Sigmoid colon (tissue), 7 donors: Measurements from ENCODE around the gene ACER2. TPM values are rescaled to one million over a fixed set of nuclear protein-coding genes. Genes with fewer than 3 reads are reported as not detected.

Source experiments
- DNase-seq: peaks from one replicate; pipeline ENCODE4 v3.0.0-alpha.2; 2019
- H3K27ac ChIP-seq, 4 donors: fragments of 200-600 bp; sonication (generic); one replicate each; pipeline ENCODE4 v1.5.1; 2016 to 2019; ENCODE audit warnings: mild to moderate bottlenecking in 1 of 4
- H3K27me3 ChIP-seq, 3 donors: fragments of 200-600 bp; sonication (generic); one replicate each; pipeline ENCODE4 v1.5.1; 2019; ENCODE audit warnings: mild to moderate bottlenecking in 1 of 3
- H3K36me3 ChIP-seq, 4 donors: fragments of 200-600 bp; sonication (generic); one replicate each; pipeline ENCODE4 v1.5.1; 2016 to 2019
- H3K4me1 ChIP-seq, 4 donors: fragments of 200-600 bp; sonication (generic); one replicate each; pipeline ENCODE4 v1.5.1; 2017 to 2019
- H3K4me3 ChIP-seq, 4 donors: fragments of 200-600 bp; sonication (generic); one replicate each; pipeline ENCODE4 v1.5.1; 2017 to 2019; ENCODE audit warnings: mild to moderate bottlenecking in 2 of 4, moderate library complexity in 1 of 4
- H3K9me3 ChIP-seq, 4 donors: fragments of 200-600 bp in 3 of 4; sonication (generic) in 3 of 4; one replicate each; pipeline versions ENCODE4 v1.5.1 to v1.6.1; 2013 to 2019
- CTCF ChIP-seq, 4 experiments: fragments of 450-650 bp in 3 of 4; fragments of 200-600 bp in 1 of 4; IDR thresholded peaks; one replicate each; pipeline ENCODE4 v1.5.1; 2016 to 2019; ENCODE audit warnings: antibody characterized with exemption in 4 of 4, mild to moderate bottlenecking in 3 of 4, moderate library complexity in 2 of 4
- EP300 ChIP-seq, 4 donors: sonication (generic); formaldehyde crosslinking; IDR thresholded peaks; one replicate each; pipeline ENCODE4 v1.6.1; 2017; ENCODE audit warnings: antibody characterized with exemption in 4 of 4
- POLR2A ChIP-seq, 2 donors: fragments of 450-650 bp; IDR thresholded peaks; one replicate each; pipeline ENCODE4 v1.6.1; 2016; ENCODE audit warnings: antibody characterized with exemption in 2 of 2, mild to moderate bottlenecking in 2 of 2, moderate library complexity in 2 of 2
- POLR2AphosphoS5 ChIP-seq, 4 donors: sonication (generic); formaldehyde crosslinking; IDR thresholded peaks; one replicate each; pipeline ENCODE4 v1.6.1; 2017; ENCODE audit warnings: antibody characterized with exemption in 4 of 4
- WGBS, 2 donors: extraction: QIAGEN DNeasy Blood & Tissue Kit; methylation state at CpG; one replicate each; pipeline ENCODE4 v1.1.7; 2013; 5-methylcytosine and 5-hydroxymethylcytosine counted together
- intact Hi-C: fragments of 100-400 bp; cut with DNase I; formaldehyde crosslinking; loops from one replicate; pipeline ENCODE4 v1.15.1; 2023
- polyA plus RNA-seq, 3 donors: library from polyadenylated mRNA; stranded (reverse); fragments of 200-250 nt; gene quantifications; one replicate each; pipeline ENCODE4 v1.2.3, GENCODE V29; 2013
- total RNA-seq, 4 donors: library from RNA; depleted of rRNA; stranded (reverse); fragments of >200 nt; gene quantifications; one replicate each; pipeline ENCODE4 v1.1.0, GENCODE V29; 2016
- donor health status: healthy with polysubstance abuse.
- donor health status: Bipolar disorder and iron deficiency.
- donor health status: healthy.

Gene ACER2
- total and polyA plus RNA-seq, 7 donors, result 1.2 to 4.3 (median 3.1) TPM

DNA sequence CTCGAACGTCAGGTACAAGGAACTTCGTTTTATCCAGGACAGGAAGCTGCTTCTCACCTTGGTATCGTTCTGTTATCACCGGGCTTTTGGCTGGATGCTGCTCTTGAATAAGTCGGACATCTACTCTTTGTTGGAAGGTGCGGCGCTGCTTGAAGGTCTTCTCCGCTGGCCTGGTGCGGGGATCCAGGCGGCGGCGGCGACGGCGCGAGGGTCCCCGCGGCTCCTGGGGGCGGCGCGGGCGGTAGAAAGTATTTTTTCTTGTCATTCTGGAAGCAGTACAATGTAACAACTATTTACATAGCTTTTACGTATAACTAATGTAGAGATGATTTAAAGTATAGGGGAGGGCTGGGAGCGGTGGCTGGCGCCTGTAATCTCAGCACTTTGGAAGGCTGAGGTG lies 52.3 kb downstream of the ACER2 start:
- 94 to 96% methylated on average over 26 of the region's 26 CpGs for WGBS, 2 donors
- Histone ChIP-seq H3K9me3 (no peaks in the 10 kb centered on the region), H3K4me1 (peaks cover 0 to 17% (median 11%) of the 10 kb centered on the region in 4 donors), H3K4me3 (no peak overlapping the region), H3K27me3 (no peaks in the 10 kb centered on the region), H3K27ac (no peak overlapping the region), H3K36me3 (no peaks in the 10 kb centered on the region)
- intact Hi-C loops, result no loop called here
- TF ChIP-seq POLR2AphosphoS5 (IDR thresholded peaks at IDR 0.05), result no peak
- TF ChIP-seq POLR2A (IDR thresholded peaks at IDR 0.05), result no peak
- no peak for TF ChIP-seq EP300 (IDR thresholded peaks at IDR 0.05)
- no peak for TF ChIP-seq CTCF (IDR thresholded peaks at IDR 0.05)
- no peak for DNase-seq

GRCh38 chr9:19464061-19464763 lies 55.4 kb downstream of the ACER2 start:
- peak overlapping the region in 2 of 4 donors; percentile 28 to 43 for H3K27ac ChIP-seq
- H3K4me1 ChIP-seq, result peaks cover 0 to 9% (median 5%) of the 10 kb centered on the region in 4 donors
- H3K27me3 ChIP-seq, result no peaks in the 10 kb centered on the region
- intact Hi-C loops, result no loop called here
- DNase-seq, result no peak
- TF ChIP-seq POLR2AphosphoS5 (IDR thresholded peaks at IDR 0.05) (no peak), CTCF (IDR thresholded peaks at IDR 0.05) (peak in 1 of 4 experiments; percentile 21), EP300 (IDR thresholded peaks at IDR 0.05) (no peak)
- H3K4me3 ChIP-seq, result peak overlapping the region; percentile 35 to 64 (median 58)
- 69 to 77% methylated on average over 23 of the region's 23 CpGs for WGBS, 2 donors
- no peaks in the 10 kb centered on the region for H3K36me3 ChIP-seq
- no peaks in the 10 kb centered on the region for H3K9me3 ChIP-seq

DNA sequence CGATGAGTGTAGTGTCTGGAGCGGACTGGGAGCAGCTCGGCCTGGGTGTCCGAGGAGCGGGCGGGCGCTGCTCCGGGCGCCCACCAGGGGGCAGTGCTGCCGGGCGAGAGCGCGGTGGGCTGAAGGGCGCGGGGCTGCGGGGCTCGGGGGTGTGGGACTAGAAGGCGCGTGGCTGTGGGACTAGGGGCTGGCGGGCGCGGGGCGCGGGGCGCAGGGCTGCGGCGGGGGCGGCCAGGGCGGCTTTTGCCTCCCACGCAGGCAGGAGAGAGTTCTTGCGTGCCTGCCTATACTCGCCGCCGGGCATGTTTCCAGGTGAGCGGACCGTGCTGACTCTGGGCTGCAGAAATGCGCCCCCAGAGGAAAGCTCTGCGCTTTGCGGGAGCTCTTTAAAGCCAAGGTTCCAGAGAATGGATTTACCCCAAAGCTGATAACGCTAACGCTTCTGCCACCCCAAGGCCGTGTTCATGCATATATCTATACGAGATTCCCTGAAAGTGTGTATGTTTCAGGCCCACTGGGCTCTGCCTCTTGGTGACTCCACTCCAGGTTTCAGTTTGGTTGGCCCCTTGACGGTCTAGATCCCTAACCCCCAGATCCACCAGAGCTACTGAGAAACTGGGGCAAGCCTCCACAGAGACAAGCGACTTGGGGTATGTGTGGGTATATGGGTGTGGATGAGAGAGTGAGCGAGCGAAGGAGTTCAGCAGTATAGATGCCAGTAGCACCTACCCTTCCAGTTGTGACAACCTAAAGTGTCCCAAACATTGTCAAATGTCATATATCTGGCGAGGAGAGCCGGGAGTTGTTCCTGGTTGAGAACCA lies 56.2 kb downstream of the ACER2 start:
- WGBS, 2 donors, result 13 to 14% methylated on average over 49 of the region's 49 CpGs

DNA sequence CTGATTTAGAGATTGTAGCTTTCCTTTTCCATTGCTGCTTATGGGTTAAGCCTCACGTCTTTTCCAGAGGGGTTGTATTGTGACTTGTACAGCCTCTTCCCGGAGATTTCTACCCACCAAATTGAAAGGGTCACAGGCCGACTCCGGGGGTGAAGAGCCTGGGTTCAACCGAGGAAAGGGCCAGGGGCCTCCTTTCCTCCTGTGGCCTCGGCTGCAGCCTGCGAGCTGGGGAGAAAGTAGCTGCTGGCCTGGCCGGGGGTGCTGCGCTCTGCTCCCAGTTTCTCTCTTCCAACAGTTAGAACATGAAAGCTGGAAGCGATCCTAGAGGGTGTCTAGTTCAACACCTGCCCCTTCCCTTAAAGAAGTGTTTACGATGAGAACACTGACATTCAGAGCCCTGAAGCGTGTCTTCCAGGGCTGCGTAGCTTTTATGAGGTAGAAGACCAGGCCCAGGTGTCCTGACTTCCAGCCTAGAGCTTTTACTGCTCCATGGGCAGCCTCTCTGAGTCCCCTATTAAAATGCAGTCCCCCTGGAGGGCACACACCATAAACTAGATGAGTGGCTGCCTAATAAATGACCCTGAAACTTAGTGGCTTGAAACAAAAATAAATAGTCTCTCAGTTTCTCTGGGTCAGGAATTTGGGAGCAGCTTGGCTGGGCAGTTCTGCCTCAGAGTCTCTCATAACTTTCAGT lies 56.9 kb downstream of the ACER2 start:
- Histone ChIP-seq H3K36me3 (no peaks in the 10 kb centered on the region), H3K4me3 (no peak overlapping the region), H3K27me3 (no peaks in the 10 kb centered on the region), H3K9me3 (no peaks in the 10 kb centered on the region), H3K4me1 (peaks cover 0 to 9% (median 5%) of the 10 kb centered on the region in 4 donors), H3K27ac (no peak overlapping the region)
- no peak for TF ChIP-seq POLR2AphosphoS5 (IDR thresholded peaks at IDR 0.05)
- DNase-seq, result no peak
- WGBS, 2 donors, result 92 to 93% methylated on average over 13 of the region's 13 CpGs
- intact Hi-C loops, result no loop called here

More for the DNA sequence above, 56.2 kb downstream of the ACER2 start:
- H3K27me3 ChIP-seq, result no peaks in the 10 kb centered on the region
- TF ChIP-seq CTCF (IDR thresholded peaks at IDR 0.05) (peak in 3 of 4 experiments; percentile 16 to 89 (median 41)), POLR2A (IDR thresholded peaks at IDR 0.05) (no peak)
- peak; percentile 90 for DNase-seq
- H3K27ac ChIP-seq, result peak overlapping the region; percentile 2 to 43 (median 30)
- peaks cover 0 to 9% (median 5%) of the 10 kb centered on the region in 4 donors for H3K4me1 ChIP-seq
- peak overlapping the region; percentile 35 to 64 (median 58) for H3K4me3 ChIP-seq
- H3K36me3 ChIP-seq, result no peaks in the 10 kb centered on the region
- H3K9me3 ChIP-seq, result no peaks in the 10 kb centered on the region
- intact Hi-C loops, result no loop called here

DNA sequence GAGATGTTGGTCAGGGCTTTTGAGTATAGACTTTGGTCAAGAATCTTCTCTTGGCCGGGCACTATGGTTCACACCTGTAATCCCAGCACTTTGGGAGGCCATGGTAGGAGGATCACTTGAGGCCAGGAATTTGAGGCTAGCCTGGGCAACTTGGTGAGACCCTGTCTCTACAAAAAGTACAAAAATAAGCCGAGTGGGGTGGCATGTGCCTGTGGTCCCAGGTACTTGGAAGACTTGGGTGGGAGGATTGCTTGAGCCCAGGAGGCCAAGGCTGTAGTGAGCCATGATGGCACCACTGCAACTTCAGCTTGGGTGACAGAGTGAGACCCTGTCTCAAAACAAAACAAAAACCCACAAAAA lies 57.5 kb downstream of the ACER2 start:
- no peak overlapping the region for H3K27ac ChIP-seq
- no peaks in the 10 kb centered on the region for H3K27me3 ChIP-seq
- H3K36me3 ChIP-seq, result no peaks in the 10 kb centered on the region
- H3K9me3 ChIP-seq, result no peaks in the 10 kb centered on the region
- WGBS, 2 donors, result 88% methylated on average over 2 of the region's 2 CpGs
- TF ChIP-seq POLR2A (IDR thresholded peaks at IDR 0.05), result no peak
- TF ChIP-seq CTCF (IDR thresholded peaks at IDR 0.05), result no peak
- no peak for DNase-seq
- intact Hi-C loops, result no loop called here
- no peak overlapping the region for H3K4me3 ChIP-seq
- H3K4me1 ChIP-seq, result peaks cover 0 to 9% (median 5%) of the 10 kb centered on the region in 4 donors
